Activated CD8-positive, alpha-beta memory T cell treated with anti-CD3 and anti-CD28 coated beads, Interleukin-2, amount 50 U/mL, for 4 hours (primary cell): ENCODE results near the gene MRPL41.
"Not testable (repeated sequence)": the region's sequence is repeated elsewhere in the genome, so short reads cannot be mapped to it uniquely, and the experiment has no call there.

ENCODE experiments used
- DNase-seq: peaks from one replicate; pipeline ENCODE4 v3.0.0-alpha.2; 2020

The MRPL41 gene

DNA sequence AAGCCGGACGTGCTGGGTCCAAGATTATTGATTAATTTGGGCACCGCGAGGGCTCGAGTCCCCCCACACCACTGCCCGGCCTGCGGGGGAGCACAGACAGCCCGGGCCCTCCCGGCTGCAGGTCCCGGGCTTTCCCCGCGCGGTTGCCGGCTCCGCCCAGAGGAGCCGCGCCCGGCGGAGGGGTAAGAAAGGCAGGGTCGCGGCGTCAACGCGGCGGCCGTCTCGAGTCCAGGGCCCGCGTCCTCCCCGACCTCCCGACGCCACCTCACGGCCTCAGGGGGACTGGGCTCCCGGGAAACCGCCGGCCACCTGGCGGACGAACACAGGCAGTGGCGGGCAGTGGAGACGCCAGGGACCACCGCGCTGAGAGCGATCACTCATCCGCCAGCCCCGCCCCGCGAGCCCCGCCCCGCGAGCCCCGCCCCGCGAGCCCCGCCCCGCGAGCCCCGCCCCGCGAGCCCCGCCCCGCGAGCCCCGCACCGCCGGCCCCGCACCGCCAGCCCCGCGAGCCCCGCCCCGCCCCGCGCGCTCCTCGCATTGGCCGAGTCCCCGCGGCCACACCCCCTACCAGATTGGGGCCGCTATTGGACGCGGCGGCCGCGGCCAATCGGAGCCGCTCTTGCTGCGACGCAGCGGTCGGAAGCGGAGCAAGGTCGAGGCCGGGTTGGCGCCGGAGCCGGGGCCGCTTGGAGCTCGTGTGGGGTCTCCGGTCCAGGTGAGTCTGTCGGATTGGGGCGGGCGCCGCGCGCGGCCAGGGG is at the start of gene MRPL41:
MRPL41 (plus strand) TSS at position 616 of the 758 bp plus-strand sequence. CDS start 203 bp downstream, outside the sequence.
- DNase-seq: peak; percentile 86

- no peak for DNase-seq
Observed at GRCh38 chr9:137502008-137502911, 49.4 kb upstream of the MRPL41 start.

GRCh38 chr9:137504432-137504777 is 47.3 kb upstream of the MRPL41 start:
- no peak for DNase-seq

DNA sequence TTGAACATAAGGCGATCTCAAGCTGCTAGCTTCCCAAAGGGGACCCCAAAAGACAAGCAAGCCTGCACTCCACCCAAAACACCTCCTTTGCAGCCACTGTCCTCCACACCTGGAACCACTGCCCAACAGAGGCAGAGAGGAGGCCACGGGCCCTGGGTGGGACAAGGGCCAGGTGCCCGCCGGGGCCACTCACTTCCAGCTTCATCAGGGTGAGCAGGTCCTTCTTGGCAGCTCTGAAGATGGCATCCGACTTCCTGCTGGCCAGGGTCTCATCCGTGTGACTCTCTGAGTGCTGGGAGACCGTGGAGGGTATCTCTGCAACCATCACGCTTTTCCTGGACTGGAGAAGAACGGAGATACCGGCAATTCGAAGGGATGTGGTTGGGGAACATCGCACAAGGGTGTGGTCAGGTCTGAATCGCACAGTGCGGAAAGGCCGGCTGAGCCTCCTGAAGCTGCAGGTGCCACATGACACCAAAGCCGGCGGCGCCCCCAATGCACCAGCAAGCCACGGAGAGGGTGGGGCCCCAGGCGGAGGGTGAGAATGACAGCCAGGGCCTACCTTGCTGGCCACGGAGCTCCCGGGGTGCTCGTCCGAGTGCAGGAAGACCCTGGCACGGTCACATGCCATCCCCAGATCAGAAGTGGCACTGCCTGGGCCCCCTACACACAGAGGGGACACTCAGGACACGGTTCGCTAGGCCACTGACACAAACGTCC is 46.1 kb upstream of the MRPL41 start:
- DNase-seq: no peak

- no peak for DNase-seq
Observed at GRCh38 chr9:137506274-137506673, 45.4 kb upstream of the MRPL41 start.

- DNase-seq: no peak
Observed at GRCh38 chr9:137506702-137507171, 44.9 kb upstream of the MRPL41 start.

DNA sequence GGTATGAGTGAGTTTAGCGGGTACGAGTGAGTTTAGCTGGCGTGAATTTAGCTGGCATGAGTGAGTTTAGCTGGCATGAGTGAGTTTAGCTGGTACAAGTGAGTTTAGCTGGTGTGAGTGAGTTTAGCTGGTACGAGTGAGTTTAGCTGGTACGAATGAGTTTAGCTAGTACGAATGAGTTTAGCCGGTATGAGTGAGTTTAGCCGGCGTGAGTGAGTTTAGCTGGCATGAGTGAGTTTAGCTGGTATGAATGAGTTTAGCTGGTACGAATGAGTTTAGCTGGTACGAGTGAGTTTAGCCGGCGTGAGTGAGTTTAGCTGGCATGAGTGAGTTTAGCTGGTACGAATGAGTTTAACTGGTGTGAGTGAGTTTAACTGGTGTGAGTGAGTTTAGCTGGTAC is 42.5 kb upstream of the MRPL41 start:
- DNase-seq: no peak

DNA sequence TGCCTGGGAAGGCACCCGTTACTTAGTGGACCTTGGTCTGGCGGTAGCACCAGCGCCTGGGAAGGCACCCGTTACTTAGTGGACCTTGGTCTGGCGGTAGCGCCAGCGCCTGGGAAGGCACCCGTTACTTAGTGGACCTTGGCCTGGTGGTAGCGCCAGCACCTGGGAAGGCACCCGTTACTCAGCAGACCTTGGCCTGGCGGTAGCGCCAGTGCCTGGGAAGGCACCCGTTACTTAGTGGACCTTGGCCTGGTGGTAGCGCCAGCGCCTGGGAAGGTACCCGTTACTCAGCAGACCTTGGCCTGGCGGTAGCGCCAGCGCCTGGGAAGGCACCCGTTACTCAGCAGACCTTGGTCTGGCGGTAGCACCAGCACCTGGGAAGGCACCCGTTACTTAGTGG is 40.6 kb upstream of the MRPL41 start:
- DNase-seq: not testable (repeated sequence)

GRCh38 chr9:137511758-137512463 is 39.8 kb upstream of the MRPL41 start:
- DNase-seq: no peak

DNA sequence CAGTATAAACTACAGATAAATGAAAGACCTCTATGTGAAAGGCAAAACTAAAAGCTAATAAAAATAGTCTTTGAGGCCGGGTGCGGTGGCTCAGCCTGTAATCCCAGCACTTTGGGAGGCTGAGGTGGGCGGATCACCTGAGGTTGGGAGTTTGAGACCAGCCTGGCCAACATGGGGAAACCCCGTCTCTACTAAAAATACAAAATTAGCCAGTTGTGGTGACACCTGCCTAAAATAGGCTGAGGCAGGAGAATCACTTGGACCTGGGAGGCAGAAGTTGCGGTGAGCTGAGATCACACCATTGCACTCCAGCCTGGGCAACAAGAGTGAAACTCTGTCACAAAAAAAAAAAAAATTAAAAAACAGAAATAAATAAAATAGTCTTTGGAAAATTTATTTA is 38.5 kb upstream of the MRPL41 start:
- not testable (repeated sequence) for DNase-seq

- not testable (repeated sequence) for DNase-seq
Observed at GRCh38 chr9:137513801-137514570, 37.7 kb upstream of the MRPL41 start.

- DNase-seq: no peak
Observed at GRCh38 chr9:137514691-137515337, 36.9 kb upstream of the MRPL41 start.

GRCh38 chr9:137515338-137515724 is 36.3 kb upstream of the MRPL41 start:
- no peak for DNase-seq

DNA sequence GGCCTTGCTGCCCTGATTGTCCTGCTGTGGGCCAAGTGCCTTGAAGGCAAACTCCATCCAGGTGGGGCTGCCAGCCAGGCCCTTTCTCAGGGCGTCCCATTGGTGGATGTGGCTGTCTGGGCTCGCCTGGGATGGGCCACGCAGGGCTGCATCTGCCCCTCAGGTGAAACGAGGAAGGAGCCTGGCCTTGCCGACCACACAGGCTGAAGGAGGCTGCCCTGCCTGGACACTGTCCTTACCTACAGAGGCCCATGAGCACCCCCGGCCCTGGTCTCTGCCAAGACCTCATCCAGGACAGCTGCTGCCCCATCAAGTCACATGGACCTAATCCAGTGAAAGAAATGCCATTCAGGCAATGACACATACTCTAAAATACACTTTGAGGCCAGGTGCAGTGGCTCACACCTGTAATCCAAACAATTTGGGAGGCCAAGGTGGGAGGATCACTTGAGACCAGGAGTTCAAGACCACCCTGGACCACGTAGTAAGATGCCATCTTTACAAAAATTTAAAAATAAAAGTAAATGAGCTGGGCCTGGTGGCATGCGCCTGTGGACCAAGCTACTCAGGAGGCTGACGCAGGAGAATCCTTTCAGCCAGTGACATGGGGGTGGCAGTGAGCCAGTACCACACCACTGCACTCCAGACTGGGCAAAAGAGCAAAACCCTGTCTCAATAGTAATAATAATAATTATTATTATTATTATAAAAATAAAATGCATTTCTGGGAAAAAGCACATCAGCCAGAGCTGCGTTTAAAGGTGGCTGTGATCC is 35.3 kb upstream of the MRPL41 start:
- no peak for DNase-seq

DNA sequence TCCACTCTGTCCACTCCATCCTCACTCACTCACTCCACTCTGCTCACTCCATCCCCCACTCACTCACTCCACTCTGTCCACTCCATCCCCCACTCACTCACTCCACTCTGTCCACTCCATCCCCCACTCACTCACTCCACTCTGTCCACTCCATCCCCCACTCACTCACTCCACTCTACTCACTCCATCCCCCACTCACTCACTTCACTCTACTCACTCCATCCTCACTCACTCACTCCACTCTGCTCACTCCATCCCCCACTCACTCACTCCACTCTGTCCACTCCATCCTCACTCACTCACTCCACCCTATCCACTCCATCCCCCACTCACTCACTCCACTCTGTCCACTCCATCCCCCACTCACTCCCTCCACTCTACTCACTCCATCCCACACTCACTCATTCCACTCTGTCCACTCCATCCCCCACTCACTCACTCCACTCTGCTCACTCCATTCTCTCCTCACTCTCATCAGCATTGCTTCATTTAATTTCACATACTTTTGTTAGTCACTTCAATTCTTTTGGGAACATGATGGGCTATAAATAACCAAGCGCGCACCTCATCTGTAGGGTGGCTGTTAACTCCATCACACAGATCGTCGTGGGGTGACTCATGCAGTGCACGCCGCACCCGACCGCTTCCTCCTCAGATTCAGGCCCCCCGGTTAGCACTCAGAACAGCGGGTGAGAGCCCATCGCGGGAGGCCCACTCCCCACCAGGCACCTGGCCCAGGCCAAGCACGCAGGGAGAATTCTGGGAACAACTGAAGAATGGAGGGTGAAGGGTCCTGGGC is 32.8 kb upstream of the MRPL41 start:
- DNase-seq: not testable (repeated sequence)

DNA sequence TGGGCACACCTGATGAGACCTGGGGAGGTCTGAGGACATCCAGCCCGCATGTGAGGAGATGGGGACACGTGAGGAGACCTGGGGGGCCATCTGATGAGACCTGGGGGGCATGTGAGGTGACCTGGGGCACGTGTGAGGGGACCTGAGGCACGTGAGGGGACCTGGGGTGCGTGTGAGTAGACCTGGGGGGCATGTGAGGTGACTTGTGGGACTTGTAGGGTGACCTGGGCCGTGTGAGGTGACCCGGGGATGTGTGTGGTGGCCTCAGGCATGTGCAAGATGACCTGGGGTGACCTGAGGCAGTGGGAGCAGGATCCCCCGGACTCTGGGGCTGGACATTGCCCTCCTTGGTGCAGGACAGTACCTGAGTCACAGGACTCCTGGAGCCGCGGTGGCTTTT is 32.1 kb upstream of the MRPL41 start:
- no peak for DNase-seq

DNA sequence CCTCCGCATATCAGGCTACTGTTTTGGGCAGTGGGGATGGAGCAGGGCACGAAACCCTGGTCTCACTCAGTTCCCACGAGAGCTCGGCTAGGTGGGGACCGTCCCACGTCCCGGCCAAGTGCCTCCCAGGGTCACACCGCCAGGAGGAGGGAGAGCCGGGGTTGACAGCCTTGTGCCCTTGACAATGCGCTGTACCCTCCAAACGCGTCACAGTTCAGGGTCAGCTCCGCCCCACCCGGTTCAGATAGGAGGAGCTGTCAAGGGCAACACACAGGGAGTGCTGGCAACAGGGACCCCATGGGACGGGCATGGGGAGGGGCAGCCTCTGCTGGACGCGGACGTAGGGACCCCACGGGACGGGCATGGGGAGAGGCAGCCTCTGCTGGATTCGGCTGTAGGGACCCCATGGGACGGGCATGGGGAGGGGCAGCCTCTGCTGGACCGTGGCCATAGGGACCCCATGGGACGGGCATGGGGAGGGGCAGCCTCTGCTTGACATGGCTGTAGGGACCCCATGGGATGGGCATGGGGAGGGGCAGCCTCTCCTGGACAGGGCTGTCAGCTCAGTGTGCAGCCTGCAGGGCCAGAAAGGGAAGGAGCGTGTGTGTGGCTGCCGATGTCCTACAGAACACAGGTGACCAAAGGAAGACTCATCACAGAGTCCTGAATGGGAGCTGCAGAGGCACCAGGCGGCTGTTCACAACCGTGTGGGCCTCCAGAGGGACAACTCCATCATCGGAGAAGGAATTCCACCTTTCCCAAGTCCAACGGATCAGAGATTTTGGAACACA is 30.9 kb upstream of the MRPL41 start:
- DNase-seq: no peak

- DNase-seq: no peak
Observed at GRCh38 chr9:137521405-137521985, 30.2 kb upstream of the MRPL41 start.
